GM12878 (cell line): ENCODE measurements around the gene MEF2C. TPM values are rescaled to one million over a fixed set of nuclear protein-coding genes. Genes with fewer than 3 reads are reported as not detected.
A peak's percentile ranks its signal among the peaks of the same experiment; 100 is the strongest.

ENCODE experiments used
- ATAC-seq: fragments of 200-7000 bp; cut with Tn5 transposase; 3 replicates; pipeline ENCODE4 v1.9.1; 2020; ENCODE audit warnings: mild to moderate bottlenecking, moderate library complexity
- BruUV-seq: library from RNA; stranded (reverse); fragments of 400-500 nt; replicated peaks from 2 replicates; lab custom pipeline; 2021; lab: Mats Ljungman, UMichigan
- CTCF ChIA-PET: fragments of 300-600 bp; sonication (Branson Sonifier 250); formaldehyde crosslinking; extraction: SDS; loops from one replicate; lab custom pipeline; 2021; ENCODE audit warnings: inconsistent platforms; lab: Yijun Ruan, JAX
- POLR2A ChIA-PET: fragments of 350-600 bp; formaldehyde crosslinking; extraction: SDS; loops from one replicate; lab custom pipeline; 2021; ENCODE audit warnings: inconsistent platforms; lab: Charles Lee
- RAD21 ChIA-PET: fragments of 300-600 bp; sonication (Branson Sonifier 250); formaldehyde crosslinking; loops from one replicate; lab custom pipeline; 2023; ENCODE audit warnings: antibody characterized with exemption; ENCODE audit not compliant: unreplicated experiment; lab: Charles Lee
- SMC1A ChIA-PET: fragments of 300-600 bp; sonication (Branson Sonifier 250); formaldehyde crosslinking; loops from one replicate; lab custom pipeline; 2023; ENCODE audit not compliant: unreplicated experiment, uncharacterized antibody; lab: Charles Lee
- DNase-seq: peaks from one replicate; pipeline ENCODE4 v3.0.0-alpha.2; 2011; ENCODE audit warnings: low read depth, low spot score
- FAIRE-seq: peaks from 3 replicates; lab custom pipeline; 2011; peaks lifted over from hg19 to GRCh38; lab: Jason Lieb, UNC
- H2AFZ ChIP-seq: 2 replicates; pipeline ENCODE4 v1.6.0; 2011; ENCODE audit warnings: low read depth, low read length, control low read depth; ENCODE audit not compliant: control insufficient read depth
- H3K27ac ChIP-seq: 2 replicates; pipeline ENCODE4 v1.5.1; 2011; ENCODE audit warnings: control low read depth; ENCODE audit not compliant: control insufficient read depth, insufficient read depth
- H3K27me3 ChIP-seq, 2 experiments: replicated peaks in 1 of 2; 2 replicates each; pipeline versions ENCODE4 v1.6.0 to v1.6.1; 2011; ENCODE audit warnings: low read length in 1 of 2; ENCODE audit not compliant: control insufficient read depth in 2 of 2, insufficient read depth in 2 of 2
- H3K36me3 ChIP-seq, 2 experiments: 2 replicates each; pipeline ENCODE4 v1.5.1; 2011; ENCODE audit warnings: low read length in 1 of 2; ENCODE audit not compliant: control insufficient read depth in 2 of 2, insufficient read depth in 2 of 2
- H3K4me1 ChIP-seq: 2 replicates; pipeline ENCODE4 v1.6.1; 2011; ENCODE audit warnings: mild to moderate bottlenecking, low read length, moderate library complexity, mixed read lengths; ENCODE audit not compliant: control insufficient read depth, insufficient read depth
- H3K4me2 ChIP-seq: 2 replicates; pipeline ENCODE4 v1.6.0; 2011; ENCODE audit warnings: control low read depth; ENCODE audit not compliant: control insufficient read depth, insufficient read depth
- H3K4me3 ChIP-seq: fragments of 200-600 bp; sonication (generic); 2 replicates; pipeline ENCODE4 v1.5.1; 2016
- H3K79me2 ChIP-seq: 2 replicates; pipeline ENCODE4 v1.6.0; 2011; ENCODE audit warnings: low read length; ENCODE audit not compliant: control insufficient read depth, insufficient read depth
- H3K9ac ChIP-seq: 2 replicates; pipeline ENCODE4 v1.8.0; 2011; ENCODE audit warnings: low read length, control low read depth, mixed read lengths; ENCODE audit not compliant: control insufficient read depth, insufficient read depth
- H3K9me3 ChIP-seq: replicated peaks from 3 replicates; pipeline ENCODE4 v1.5.1; 2011; ENCODE audit warnings: mild to moderate bottlenecking, low read length; ENCODE audit not compliant: control insufficient read depth, insufficient read depth
- H4K20me1 ChIP-seq: 2 replicates; pipeline ENCODE4 v1.6.0; 2011; ENCODE audit not compliant: control insufficient read depth, insufficient read depth
- ATF7 ChIP-seq: fragments of 450-650 bp; IDR thresholded peaks from 2 replicates; pipeline ENCODE4 v1.6.1; 2016; ENCODE audit warnings: low read depth, mild to moderate bottlenecking
- NBN ChIP-seq: fragments of 450-650 bp; IDR thresholded peaks from 2 replicates; pipeline ENCODE4 v1.6.1; 2016
- NFIC ChIP-seq: IDR thresholded peaks from 2 replicates; pipeline ENCODE4 v1.6.1; 2012; ENCODE audit warnings: low read depth, mild to moderate bottlenecking, inconsistent platforms, low read length, moderate library complexity
- SKIL ChIP-seq: fragments of 450-650 bp; IDR thresholded peaks from 2 replicates; pipeline ENCODE4 v1.6.1; 2017; ENCODE audit warnings: mild to moderate bottlenecking, low read depth, inconsistent platforms; ENCODE audit not compliant: poor library complexity, severe bottlenecking
- WGBS: methylation state at CpG from one replicate; pipeline ENCODE4 v1.1.6; 2016; ENCODE audit warnings: low lambda C conversion rate; ENCODE audit not compliant: insufficient replicate concordance, insufficient coverage; ENCODE audit errors: missing lambda C conversion rate; 5-methylcytosine and 5-hydroxymethylcytosine counted together
- in situ Hi-C: fragments of 300-500 bp; cut with MboI; formaldehyde crosslinking; loops from 9 replicates; pipeline ENCODE4 v1.14.3; 2018; ENCODE audit warnings: mixed read lengths
- intact Hi-C: fragments of 100-400 bp; cut with micrococcal nuclease; formaldehyde crosslinking; loops from one replicate; pipeline ENCODE4 v1.14.2; 2022; ENCODE audit not compliant: unreplicated experiment
- polyA plus RNA-seq, 11 experiments: library from polyadenylated mRNA; depleted of rRNA in 4 of 11; unstranded in 6 of 11; stranded (reverse) in 5 of 11; fragments of >200 nt; fragmentation: Nextera tagmentation in 4 of 11; fragmentation: Illumina TruSeq in 1 of 11; extraction: Ambion mirVana in 4 of 11; extraction: Trizol in 1 of 11; gene quantifications; 1 replicate in 1 of 11; 2 replicates in 10 of 11; pipeline versions ENCODE4 v1.2.1 to v1.2.3, GENCODE V29; 2011 to 2016; ENCODE audit warnings: inconsistent platforms in 2 of 11, missing spikeins in 2 of 11, low read depth in 1 of 11
- total RNA-seq, 4 experiments: library from RNA; depleted of rRNA in 3 of 4; stranded (reverse); fragments of >200 nt in 3 of 4; fragmentation: Illumina TruSeq in 1 of 4; extraction: Trizol in 1 of 4; gene quantifications; 2 replicates each; pipeline versions ENCODE4 v1.2.1 to v1.2.3, GENCODE V29; 2013 to 2021

The MEF2C gene
- total and polyA plus RNA-seq, 10 of the 15 experiments (the other 5 are each of a cell fraction or from before 2014, with no cell fraction given): 104 to 225 (median 180) TPM

- ChIA-PET RAD21 (interaction anchor here (0.6 to 24.9 kb wide), 58 partner anchors 11 to 1800 kb away, joined by 3 to 594 read pairs (median 6); partner anchors contain the start of gene MEF2C), POLR2A (interaction anchor here (0.7 to 2.0 kb wide), 8 partner anchors 13 to 1000 kb away, joined by 3 to 9 read pairs (median 3); no protein-coding TSS in a partner anchor), CTCF (interaction anchor here (0.6 to 8.1 kb wide), 54 partner anchors 11 to 1536 kb away, joined by 3 to 114 read pairs (median 5); partner anchors contain the start of gene MEF2C), SMC1A (interaction anchor here (0.9 to 22.4 kb wide), 54 partner anchors 9 to 1657 kb away, joined by 3 to 591 read pairs (median 6); partner anchors contain the start of gene MEF2C)
- DNase-seq: no peak
- Histone ChIP-seq H3K9me3 (no peaks in the 10 kb centered on the region), H3K9ac (no peak overlapping the region), H3K4me3 (no peak overlapping the region), H3K27me3 (no peaks in the 10 kb centered on the region), H3K4me1 (peaks cover 37% of the 10 kb centered on the region), H3K79me2 (peaks cover 41% of the 10 kb centered on the region), H3K27ac (peak overlapping the region; percentile 100; the same call in 1 of the 2 replicates), H4K20me1 (no peaks in the 10 kb centered on the region), H2AFZ (no peak overlapping the region), H3K36me3 (peaks cover 1 to 25% of the 10 kb centered on the region in 2 experiments), H3K4me2 (no peak overlapping the region)
- peak; percentile 4 for TF ChIP-seq SKIL
- TF ChIP-seq NFIC: peak; percentile 17
- 0 out of 2 replicates have a peak, but pooled peaks have one; percentile 19 for TF ChIP-seq ATF7
- TF ChIP-seq NBN: no peak
- intact Hi-C loops (loop anchor here (2.0 to 10.0 kb wide), 8 partner anchors 342 to 1667 kb away; no protein-coding TSS in a partner anchor), in situ Hi-C loops (loop anchor here (5.0 to 10.0 kb wide), 5 partner anchors 95 to 1285 kb away; no protein-coding TSS in a partner anchor)
- no peak for FAIRE-seq
- no peak for ATAC-seq
- no TSS peak for BruUV-seq
- WGBS: 9% methylated on average over 1 of the region's 1 CpG
Observed at GRCh38 chr5:88729829-88730182, 153.2 kb downstream of the MEF2C start.
